GM13977 (cell line): ENCODE data around the gene GDI2.
"Not testable (repeated sequence)": the region's sequence is repeated elsewhere in the genome, so short reads cannot be mapped to it uniquely, and the experiment has no call there.

Experiments
- DNase-seq: peaks from one replicate; pipeline ENCODE4 v3.0.0; 2012; ENCODE audit warnings: low spot score
- in situ Hi-C: fragments of 300-500 bp; cut with MboI; formaldehyde crosslinking; loops from one replicate; pipeline ENCODE4 v1.12.0; 2022; ENCODE audit warnings: low sequenced_read_pairs, low pct_unique_long_range_greater_than_20kb, mixed read lengths, inconsistent platforms; ENCODE audit not compliant: unreplicated experiment
- TF ChIP-seq, protein P1 (sequence below): IDR thresholded peaks from 2 replicates; pipeline ENCODE4 v1.5.1; 2012; ENCODE audit warnings: mild to moderate bottlenecking, control low read depth; ENCODE audit not compliant: insufficient read depth; ENCODE audit errors: extremely low read depth, missing control alignments

GDI2 gene

DNA sequence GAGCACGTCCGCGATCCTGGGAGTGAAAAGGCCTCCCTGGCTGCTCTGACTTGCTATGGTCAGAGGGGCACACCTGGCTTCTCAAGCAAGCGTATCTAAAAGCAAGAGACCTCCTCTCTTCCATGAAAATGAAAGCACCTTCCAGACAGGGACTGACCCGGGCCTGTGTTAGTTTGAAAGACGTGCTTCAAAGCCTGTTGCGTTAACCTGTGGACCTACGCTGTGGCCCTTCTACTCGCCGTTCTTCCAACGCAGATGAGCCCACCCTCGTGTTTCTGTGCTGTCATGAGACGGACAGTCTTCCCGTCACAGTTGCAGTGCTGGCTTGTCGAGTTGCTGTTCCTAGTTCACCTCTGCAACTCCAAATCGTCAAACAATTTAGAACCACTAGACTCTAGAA is 15.5 kb upstream of the GDI2 start:
- TF ChIP-seq, protein P1, sequence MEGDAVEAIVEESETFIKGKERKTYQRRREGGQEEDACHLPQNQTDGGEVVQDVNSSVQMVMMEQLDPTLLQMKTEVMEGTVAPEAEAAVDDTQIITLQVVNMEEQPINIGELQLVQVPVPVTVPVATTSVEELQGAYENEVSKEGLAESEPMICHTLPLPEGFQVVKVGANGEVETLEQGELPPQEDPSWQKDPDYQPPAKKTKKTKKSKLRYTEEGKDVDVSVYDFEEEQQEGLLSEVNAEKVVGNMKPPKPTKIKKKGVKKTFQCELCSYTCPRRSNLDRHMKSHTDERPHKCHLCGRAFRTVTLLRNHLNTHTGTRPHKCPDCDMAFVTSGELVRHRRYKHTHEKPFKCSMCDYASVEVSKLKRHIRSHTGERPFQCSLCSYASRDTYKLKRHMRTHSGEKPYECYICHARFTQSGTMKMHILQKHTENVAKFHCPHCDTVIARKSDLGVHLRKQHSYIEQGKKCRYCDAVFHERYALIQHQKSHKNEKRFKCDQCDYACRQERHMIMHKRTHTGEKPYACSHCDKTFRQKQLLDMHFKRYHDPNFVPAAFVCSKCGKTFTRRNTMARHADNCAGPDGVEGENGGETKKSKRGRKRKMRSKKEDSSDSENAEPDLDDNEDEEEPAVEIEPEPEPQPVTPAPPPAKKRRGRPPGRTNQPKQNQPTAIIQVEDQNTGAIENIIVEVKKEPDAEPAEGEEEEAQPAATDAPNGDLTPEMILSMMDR: no peak
- DNase-seq: no peak
- in situ Hi-C loops: no loop called here

DNA sequence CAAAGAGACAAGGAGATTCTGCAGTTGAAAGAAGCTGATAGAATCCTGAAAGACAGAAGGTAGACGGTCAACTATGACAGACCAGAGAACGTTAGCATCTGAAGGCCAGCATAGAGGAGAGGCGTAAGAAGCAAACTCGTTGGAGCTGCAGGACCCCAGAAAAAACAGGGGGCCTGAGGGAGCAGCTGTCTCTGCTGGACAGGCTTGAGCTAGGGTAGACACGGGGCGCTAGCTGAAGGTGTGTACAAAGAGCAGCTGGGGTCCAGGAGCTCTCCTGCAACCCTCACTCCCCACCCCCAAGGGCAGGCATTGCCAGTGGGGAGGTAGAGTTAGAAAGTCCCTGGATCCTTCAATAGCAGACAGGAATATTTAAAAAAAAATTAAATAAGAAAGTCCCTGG is 14.6 kb upstream of the GDI2 start:
- in situ Hi-C loops: no loop called here
- no peak for DNase-seq
- TF ChIP-seq, protein P1: no peak

DNA sequence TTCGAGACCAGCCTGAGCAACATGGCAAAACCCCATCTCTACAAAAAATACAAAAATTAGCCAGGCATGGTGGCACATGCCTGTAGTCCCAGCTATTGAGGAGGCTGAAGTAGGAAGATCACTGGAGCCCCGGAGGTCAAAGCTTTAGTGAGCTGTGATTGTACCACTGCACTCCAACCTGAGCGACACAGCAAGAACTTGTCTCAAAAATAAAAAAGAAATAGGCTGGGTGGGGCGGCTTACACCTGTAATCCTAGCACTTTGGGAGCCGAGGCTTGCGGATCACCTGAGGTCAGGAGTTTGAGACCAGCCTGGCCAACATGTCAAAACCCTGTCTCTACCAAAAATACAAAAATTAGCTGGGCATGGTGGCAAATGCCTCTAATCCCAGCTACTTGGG is 13.3 kb upstream of the GDI2 start:
- in situ Hi-C loops, DNase-seq: not testable (repeated sequence)

DNA sequence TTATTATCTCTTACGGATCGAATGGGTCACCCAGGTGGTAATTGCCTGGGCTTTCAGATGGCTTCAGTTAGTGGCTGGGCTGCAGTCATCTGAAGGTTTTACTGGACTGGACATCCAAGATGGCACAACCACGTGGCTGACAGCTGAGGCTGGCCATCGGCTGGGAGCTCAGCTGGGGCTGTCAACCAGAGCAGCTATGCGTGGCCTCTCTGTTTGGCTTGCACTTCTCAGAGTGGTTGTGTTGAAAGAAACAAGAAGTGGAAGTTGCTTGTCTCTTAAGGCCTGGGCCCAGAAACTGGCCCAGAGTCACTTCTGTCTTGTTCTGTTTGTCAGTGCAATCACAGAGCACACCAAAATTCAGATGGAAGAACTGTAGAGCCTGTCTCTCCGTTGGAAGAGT is 5.7 kb upstream of the GDI2 start:
- DNase-seq: peak; percentile 28
- TF ChIP-seq, protein P1: no peak
- in situ Hi-C loops: no loop called here

DNA sequence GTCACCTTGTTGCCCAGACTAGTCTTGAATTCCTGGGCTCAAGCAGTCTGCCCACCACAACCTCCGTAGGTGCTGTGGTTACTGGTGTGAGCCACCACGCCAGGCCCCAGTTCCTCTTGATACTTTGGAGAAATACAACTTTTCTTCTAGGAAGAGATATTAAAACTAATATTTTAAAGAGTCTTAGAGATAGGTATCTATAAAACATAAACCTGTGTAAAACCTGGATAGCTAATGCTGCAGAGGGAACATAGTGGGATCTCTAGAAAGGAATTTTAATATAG is 4.8 kb upstream of the GDI2 start:
- TF ChIP-seq, protein P1: no peak
- in situ Hi-C loops: no loop called here
- DNase-seq: no peak

DNA sequence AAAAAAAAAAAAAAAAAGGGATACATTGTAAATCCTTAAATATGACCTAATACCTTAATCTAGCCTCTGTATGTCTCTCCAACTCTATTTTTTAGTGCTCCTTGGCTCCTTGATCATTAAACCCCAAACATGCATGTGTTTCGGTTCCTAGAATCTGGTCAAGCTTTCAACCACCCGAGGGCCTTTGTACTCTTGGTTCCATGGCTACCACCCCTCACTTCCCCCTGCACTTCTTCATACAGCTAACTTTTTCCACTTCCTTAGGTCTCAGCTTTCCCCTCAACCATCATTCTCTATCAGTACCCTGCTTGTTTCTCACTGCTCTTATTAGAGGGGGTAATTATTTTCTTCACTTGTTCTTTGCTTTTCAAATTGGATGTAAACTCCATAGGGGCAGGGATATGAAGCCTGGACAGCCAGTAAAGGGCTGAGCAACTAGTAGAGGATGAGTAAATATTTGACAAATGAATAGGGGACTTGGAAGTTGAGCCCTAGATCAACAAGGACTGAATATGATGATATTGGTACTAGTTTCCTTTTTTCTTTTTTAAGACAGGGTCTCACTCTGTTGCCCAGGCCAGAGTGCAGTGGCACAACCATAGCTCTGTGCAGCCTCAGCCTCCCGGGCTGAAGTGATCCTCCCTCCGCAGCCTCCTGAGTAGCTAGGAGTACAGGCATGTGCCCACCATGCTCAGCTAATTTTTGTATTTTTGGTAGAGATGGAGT is 4.3 kb upstream of the GDI2 start:
- in situ Hi-C loops: no loop called here
- DNase-seq: peak; percentile 34
- TF ChIP-seq, protein P1: no peak

DNA sequence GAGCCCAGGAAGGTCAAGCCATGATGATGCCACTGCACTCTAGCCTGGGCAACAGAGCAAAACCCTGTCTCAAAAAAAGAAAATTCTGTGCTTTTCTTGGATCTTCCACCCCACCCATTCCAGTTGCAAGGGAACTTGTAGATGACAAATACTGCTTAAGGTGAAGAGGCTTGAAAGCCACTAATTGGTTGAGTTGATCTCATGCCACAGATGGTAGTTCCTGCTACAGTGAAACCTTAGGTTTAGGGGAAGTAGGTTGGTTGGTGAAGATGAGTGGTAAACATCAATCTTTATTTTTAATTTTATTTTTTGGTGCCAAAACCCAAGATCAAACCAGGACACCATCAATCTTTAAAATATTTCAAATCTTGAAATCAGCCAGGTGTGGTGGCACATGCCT is 2.9 kb upstream of the GDI2 start:
- DNase-seq: peak; percentile 31
- TF ChIP-seq, protein P1: no peak
- in situ Hi-C loops: no loop called here
